ENCODE measurements around the gene ASH1L. TPM values are rescaled to one million over a fixed set of nuclear protein-coding genes. Genes with fewer than 3 reads are reported as not detected.

ASH1L gene
- total RNA-seq, 1 experiment from 2014 or later: 36.0 TPM

DNA sequence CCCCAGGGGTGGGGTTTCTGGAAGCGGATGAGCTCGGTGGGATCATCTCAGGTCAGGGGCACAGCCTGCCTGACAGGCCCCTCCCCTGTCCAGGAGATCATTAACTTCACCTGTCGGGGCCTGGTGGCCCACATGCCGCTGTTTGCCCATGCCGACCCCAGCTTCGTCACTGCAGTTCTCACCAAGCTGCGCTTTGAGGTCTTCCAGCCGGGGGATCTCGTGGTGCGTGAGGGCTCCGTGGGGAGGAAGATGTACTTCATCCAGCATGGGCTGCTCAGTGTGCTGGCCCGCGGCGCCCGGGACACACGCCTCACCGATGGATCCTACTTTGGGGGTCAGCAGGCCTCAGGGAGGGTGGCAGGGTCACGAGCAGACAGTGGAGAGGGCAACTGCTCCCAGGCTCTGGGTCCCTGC is 277.0 kb downstream of the ASH1L start:
- H3K36me3 ChIP-seq (ENCODE audit: low read depth): no peaks in the 10 kb centered on the region
- no peak overlapping the region for H2AFZ ChIP-seq
- H3K4me3 ChIP-seq: no peak overlapping the region
- TF ChIP-seq EZH2 (IDR thresholded peaks at IDR 0.05; ENCODE audit: low read depth): no peak
- TF ChIP-seq, protein P1, sequence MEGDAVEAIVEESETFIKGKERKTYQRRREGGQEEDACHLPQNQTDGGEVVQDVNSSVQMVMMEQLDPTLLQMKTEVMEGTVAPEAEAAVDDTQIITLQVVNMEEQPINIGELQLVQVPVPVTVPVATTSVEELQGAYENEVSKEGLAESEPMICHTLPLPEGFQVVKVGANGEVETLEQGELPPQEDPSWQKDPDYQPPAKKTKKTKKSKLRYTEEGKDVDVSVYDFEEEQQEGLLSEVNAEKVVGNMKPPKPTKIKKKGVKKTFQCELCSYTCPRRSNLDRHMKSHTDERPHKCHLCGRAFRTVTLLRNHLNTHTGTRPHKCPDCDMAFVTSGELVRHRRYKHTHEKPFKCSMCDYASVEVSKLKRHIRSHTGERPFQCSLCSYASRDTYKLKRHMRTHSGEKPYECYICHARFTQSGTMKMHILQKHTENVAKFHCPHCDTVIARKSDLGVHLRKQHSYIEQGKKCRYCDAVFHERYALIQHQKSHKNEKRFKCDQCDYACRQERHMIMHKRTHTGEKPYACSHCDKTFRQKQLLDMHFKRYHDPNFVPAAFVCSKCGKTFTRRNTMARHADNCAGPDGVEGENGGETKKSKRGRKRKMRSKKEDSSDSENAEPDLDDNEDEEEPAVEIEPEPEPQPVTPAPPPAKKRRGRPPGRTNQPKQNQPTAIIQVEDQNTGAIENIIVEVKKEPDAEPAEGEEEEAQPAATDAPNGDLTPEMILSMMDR (conservative IDR thresholded peaks at IDR 0.05): no peak
- peaks cover 5% of the 10 kb centered on the region; the same call in 1 of the 2 replicates for H3F3A ChIP-seq (ENCODE audit: insufficient read depth, low read depth)
- no peaks in the 10 kb centered on the region for H4K20me1 ChIP-seq (ENCODE audit: insufficient read depth)
- no TSS peak for BruUV-seq (replicated peaks)
- H3K4me2 ChIP-seq: no peak overlapping the region
- no peaks in the 10 kb centered on the region for H3K9me2 ChIP-seq (ENCODE audit: insufficient read depth)
- no peaks in the 10 kb centered on the region for H3K27me3 ChIP-seq (ENCODE audit: insufficient read depth, low read depth)
- intact Hi-C loops (cut with micrococcal nuclease; ENCODE audit: unreplicated experiment): no loop called here
- H3K27ac ChIP-seq: no peak overlapping the region
- CTCF ChIA-PET: interaction anchor here (0.7 kb wide), 1 partner anchor 18 kb away, joined by 4 read pairs; no protein-coding TSS in a partner anchor
- no peaks in the 10 kb centered on the region for H3K79me2 ChIP-seq (ENCODE audit: low read depth)
- no peaks in the 10 kb centered on the region for H3K4me1 ChIP-seq (replicated peaks; ENCODE audit: insufficient read depth)
- H3K9me3 ChIP-seq (ENCODE audit: insufficient read depth, low read depth): no peaks in the 10 kb centered on the region
- DNase-seq: no peak
- POLR2A ChIA-PET (ENCODE audit: unreplicated experiment): no interaction called here

Small RNA genes lying within 50 kb of the gene (microRNA-seq; reads per million reads assigned to microRNA genes)
- not detected for gene MIR555 (ENCODE audit: borderline number of aligned reads, borderline replicate concordance)

Other genes with a start within 250 kb of the ASH1L start
- 43.4 and 45.3 TPM in 2 replicates for gene RUSC1, start 241.9 kb downstream of the ASH1L start, total RNA-seq (2021)
- gene MSTO1, start 47.4 kb upstream of the ASH1L start, total RNA-seq (2021): 21.3 and 21.5 TPM in 2 replicates
- 38.3 and 40.6 TPM in 2 replicates for gene YY1AP1, start 126.0 kb upstream of the ASH1L start, total RNA-seq (2021)
- 111 and 112 TPM in 2 replicates for gene DAP3, start 126.3 kb upstream of the ASH1L start, total RNA-seq (2021)

Data from PC-9 (cell line).